HG03342 (cell line): Measurements from ENCODE around the gene APRT.
A peak's percentile ranks its signal among the peaks of the same experiment; 100 is the strongest.
"Not testable (repeated sequence)": the region's sequence is repeated elsewhere in the genome, so short reads cannot be mapped to it uniquely, and the experiment has no call there.

Experiments
- ATAC-seq: cut with Tn5 transposase; IDR thresholded peaks from one replicate; pipeline ENCODE4 v1.9.1; 2021; ENCODE audit warnings: mild to moderate bottlenecking, moderate library complexity; ENCODE audit not compliant: unreplicated experiment

The APRT gene

DNA sequence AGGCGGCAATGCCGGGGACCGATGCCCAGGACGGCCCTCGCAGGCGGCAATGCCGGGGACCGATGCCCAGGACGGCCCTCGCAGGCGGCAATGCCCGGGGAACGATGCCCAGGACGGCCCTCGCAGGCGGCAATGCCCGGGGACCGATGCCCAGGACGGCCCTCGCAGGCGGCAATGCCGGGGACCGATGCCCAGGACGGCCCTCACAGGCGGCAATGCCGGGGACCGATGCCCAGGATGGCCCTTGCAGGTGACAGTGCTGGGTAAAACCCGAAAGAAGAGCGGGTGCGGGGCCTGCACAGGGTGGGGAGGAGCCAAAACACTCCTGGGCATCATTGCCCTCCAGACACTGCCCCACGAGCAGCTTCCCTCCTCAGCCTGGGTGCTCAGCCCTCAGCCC is 11.9 kb upstream of the APRT start:
- ATAC-seq, result not testable (repeated sequence)

DNA sequence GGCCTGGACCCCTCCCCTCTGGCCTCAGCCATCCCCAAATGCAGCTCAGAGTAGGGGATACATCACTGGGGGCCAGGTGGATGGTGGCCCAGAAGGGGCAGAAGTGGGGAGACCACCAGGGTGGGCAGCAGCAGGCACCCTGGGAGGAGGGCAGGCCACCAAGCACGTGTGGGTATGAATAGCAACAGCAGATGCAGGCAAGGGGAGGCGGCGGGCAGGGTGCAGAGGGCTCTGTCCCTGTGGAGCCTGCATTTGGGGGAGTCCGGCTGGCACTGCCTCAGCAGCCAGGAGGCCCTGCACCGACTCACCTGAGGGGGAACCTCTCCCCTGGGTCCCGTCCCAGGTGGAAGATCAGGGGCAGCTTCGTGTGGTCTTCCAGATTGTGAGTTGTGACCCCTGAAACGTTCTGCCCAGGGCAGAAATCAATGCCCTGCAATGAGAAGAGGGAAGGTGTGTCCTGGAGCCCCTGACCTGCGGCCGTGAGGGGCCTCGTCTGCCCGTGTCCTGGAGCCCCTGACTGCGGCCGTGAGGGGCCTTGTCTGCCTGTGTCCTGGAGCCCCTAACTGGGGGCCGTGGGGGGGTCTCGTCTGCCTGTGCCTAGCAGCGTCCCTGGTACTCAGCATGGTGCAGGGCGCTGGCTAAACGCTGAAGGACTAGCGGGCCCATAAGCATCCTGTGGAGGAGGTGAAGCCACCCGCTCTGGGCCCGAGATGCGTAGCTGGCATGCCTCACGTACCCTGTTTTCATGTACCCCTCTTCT is 10.7 kb upstream of the APRT start:
- ATAC-seq, result no peak

DNA sequence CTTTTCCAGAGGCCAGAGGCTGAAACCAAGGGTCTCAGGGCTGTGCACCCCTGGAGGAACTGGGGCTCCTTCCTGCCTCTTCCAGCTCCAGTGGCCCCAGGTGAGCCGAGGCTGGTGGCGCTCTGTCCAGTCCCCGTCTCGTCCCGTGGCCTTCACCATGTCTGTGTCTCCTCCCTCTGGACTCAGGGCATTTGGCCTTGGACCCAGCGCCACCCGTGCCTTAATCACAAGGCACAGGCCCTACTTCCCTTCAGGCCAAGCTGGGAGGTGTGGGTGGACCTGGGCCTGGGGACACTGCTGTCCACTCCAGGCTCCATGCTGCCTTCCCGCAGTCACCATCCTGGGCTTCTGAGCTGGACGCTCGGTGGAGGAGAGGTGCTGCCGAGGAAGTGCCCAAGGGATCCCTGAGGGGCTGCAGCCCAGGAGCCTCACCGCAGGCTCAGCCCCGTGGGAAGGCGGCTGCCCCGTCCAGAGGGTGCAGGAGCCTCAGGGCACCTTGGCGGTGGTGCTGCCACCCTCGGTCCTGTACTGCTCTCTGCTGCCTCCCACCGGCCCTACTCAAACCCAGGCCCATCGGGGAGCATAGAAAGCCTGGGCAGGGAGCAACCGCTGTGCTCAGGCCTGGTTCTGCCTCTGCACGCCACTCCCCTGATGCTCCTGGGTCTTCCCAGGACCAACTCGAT is 9.6 kb upstream of the APRT start:
- ATAC-seq, result no peak

DNA sequence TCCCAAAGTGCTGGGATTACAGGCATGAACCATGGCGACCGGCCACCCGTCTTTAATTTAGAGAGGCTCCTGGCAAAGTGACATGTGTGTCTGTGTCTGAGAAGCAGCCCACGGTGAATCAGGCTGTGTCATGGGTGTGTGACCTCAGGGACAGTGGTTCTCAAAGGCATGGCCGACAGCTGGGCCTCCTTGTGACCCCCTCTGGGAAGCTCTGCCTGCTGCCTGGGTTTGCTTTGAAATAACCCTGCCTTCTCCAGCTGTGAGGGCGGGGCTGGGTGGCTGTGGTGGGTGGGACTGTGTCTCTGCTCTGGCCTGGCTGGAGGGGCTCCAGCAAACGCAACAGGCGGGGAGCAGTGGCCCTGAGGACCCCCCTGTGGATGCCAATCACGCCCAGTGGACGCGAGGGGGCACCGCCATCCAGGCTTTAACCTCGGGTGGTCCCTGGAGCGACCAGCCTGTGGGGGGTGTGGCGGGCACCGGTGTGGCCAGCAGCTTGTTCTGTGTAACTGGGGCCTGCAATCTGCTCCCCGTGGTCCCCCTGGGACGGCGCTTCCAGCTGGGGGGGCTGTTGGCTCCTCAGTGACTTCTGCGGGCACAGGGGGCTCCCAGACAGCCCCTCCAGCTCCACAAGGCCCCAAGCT is 8.8 kb upstream of the APRT start:
- no peak for ATAC-seq

DNA sequence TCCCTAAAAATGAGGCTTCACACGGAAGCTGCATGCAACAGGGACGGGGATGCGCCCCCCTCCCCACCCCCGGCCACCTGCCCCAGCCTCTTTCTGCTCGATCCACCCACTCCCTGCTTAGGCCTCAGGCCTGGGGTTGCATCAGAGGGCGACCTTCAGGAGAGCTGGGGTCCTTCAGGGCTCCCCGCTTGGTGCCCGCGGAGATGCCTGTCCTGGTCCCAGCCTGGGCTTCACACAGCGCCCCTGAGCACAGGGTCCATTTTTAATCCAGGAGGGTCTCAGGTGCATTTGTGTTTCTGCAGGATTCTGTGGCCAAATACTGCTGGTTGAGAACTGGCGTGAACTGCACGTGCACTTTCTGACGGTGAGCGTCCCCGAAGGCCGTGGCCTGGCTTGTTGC is 7.4 kb upstream of the APRT start:
- no peak for ATAC-seq

DNA sequence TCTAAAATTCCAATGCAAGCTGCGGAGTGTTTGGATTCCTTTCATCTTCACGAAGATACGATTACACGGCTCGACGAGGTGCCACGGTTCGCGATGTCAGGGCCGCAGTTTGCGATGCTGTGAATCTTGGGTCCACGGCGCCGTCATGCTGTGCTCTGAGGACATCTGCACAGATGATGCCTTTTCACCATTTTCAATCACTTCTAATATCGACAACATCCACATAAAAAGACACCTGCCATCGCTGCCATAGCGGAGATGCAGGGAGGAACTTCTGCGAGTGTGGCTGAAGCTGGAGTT is 6.8 kb upstream of the APRT start:
- no peak for ATAC-seq

DNA sequence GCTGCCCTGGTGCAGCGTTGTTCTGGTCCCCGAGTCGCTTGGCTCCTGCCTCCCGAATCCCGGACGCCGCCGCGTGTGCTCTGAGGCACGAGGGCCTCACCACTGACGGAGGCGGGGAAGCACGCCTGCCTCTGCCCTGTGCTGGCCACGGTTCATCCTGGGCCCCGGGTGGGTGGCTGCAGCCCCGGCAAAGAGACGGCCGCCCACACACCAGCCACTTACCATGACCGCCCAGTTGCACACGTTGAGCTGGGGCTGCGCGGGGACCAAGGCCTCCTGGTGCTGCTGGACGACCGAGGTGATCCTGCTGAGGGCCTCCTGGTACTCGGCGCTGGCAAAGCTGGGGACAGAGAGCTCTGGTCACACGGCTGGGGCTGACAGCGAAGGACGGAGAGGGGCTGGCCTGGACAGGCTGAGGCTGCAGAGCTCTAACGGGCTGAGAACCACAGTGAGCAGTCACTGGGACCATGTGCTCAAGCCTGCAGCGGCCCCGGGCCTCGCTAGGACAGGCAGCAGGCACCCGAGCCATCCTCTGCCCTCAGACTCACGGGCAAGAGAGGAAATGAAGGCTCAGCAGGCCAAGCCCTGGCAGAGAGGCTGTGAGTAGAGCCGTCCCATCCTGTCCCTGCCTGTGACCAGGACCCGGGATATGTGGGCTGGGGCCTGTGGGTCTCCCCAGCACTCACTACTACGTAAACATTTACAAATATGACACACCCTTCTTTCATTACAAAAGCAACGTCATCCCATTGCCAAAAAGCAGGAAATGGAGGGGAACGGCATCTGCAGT is 6.3 kb upstream of the APRT start:
- no peak for ATAC-seq

DNA sequence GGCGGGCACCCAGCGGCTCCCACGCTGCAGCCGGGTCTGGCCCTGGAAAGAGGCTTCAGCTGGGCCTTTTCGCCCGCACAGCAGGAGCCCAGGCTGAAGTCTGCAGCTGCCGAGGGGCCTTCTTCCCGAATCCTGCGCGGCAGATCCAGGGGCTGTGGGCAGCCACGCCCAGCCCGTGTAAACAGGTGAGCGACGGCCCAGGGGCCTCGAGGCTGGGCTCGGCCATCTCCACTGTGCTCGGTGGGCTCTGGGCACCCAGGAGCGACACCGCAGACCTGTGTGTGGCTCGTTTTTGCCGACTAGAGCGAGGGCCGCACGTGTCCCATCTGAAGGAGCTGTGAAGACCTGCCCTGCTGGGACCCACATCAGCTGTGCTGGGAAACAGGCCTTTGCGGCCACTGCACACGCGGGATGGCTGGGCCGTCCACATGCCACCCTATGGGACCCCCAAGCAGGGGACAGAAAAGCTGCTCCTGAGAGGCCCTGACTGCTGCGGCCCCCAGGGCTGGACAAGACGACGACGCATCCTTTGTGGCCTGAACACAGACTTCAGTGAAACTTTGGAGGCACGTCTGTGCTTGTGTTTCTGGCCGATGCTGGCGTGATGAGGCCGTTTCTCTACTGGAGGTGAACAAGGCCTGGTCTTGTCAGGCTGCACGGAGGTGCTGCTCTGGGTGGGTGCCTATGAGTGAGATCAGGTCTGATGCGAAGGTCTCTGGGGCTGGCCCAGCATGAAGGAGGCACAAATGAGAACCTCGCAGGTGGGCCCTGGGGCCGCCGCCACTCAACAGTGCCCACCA is 5.2 kb upstream of the APRT start:
- ATAC-seq, result no peak

DNA sequence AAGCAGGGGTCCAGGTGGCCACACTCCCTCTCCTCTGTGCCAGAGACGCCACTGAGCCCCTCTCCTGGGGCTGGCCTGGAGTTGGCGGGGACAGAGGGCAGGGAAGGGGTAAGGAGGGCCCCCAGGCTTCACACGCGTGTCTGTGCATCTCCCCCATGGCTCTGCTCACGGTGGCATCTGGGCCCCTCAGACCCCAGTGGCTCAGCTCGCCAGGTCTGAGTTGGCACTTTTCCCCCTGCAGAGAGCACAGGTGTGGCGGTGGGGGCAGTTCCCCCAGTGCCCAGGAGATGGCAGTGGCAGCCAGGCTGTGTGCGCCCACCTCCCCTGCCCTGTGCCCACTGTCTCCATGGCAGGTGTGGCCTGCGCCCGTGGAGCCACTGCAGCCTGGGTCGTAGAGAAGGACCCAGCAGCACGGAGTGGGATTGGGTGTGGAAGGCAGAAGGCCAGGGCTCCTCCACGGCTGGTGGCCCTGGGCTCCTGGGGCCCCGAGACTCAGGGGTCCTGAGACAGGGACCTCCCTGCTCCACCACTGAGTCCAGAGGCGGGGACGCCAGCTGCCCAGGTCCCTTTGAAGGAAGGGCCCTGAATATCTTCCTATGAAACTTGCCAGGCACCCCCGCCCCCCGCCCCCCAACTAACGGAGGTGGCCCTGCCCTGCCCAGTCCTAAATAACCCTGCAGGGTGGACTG is 4.3 kb upstream of the APRT start:
- ATAC-seq, result no peak

DNA sequence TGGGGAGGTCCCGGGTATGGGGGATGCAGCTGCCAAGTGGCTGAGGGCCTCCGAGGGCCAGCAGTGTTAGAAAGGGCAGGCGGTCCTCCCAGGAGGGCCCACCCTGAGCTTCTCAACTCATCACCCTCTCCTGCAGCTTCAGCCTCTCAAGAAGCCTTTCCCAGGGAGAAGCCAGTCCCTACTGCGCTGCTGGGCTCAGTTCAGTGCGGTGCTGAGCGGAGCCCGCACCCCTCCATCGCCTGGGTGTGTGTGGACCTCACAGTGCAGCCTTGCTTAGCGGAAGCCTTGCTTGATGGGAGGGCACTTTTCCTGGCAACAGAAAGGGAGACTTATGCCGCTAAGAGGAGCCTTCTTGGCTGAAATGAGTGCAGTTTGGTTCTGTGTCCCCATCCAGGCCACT is 3.5 kb upstream of the APRT start:
- no peak for ATAC-seq

DNA sequence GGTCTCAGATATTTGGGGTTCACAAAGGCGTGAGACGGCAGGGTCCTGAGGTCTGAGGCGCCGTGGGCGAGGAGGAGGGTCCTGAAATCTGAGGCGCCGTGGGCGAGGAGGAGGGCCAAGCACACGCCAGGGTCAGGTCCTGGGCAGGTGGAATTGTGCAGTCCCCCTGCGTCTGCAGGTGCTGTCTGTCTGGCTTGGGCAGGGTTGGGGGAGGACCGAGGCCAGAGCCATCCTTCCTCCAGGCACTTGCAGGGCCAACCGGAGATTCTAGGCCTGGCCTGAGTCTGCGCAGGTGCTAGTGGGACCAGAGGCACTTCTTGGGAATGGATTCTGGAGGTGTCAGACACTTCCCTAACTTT is 2.4 kb upstream of the APRT start:
- no peak for ATAC-seq

DNA sequence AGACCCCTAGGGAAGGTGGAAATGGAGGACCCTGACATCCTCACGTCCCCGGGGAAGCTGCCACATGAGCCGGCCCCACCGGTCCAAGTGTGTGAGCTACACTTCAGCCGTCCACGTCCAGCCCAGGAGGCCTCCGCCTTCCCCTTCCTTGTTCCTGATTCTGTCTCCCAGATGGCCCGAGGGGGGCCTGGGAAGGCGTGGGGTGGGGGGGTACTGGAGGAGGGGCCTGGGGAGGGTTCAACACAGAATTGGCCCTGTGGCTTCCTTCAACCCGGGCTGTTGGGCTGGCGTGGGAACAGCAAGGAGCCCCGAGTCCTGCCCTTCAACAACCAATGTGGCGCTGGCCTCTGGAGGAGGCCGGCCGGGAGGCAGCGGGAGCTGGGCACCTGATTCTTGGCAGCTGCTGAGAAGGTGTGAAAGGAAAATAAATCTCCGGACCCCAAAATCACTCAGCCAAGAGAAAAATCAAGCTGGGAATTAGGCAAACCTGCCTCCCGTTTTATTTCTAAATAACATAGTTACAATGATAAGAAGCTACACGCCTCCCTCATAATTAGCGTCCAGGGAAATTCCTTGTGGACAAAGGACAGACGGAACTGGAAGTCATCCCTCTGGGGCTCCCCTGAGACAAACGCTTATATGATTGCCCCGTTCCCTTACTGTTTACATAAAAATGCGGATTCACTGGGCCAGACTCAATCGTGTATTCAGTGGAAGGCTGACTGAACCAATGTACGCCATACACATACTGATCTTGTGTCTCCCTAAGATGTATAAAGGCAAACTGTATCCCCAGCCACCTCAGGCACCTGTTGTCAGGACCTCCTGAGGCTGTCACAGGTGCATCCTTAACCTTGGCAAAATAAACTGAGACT is 1.8 kb upstream of the APRT start:
- ATAC-seq, result no peak

DNA sequence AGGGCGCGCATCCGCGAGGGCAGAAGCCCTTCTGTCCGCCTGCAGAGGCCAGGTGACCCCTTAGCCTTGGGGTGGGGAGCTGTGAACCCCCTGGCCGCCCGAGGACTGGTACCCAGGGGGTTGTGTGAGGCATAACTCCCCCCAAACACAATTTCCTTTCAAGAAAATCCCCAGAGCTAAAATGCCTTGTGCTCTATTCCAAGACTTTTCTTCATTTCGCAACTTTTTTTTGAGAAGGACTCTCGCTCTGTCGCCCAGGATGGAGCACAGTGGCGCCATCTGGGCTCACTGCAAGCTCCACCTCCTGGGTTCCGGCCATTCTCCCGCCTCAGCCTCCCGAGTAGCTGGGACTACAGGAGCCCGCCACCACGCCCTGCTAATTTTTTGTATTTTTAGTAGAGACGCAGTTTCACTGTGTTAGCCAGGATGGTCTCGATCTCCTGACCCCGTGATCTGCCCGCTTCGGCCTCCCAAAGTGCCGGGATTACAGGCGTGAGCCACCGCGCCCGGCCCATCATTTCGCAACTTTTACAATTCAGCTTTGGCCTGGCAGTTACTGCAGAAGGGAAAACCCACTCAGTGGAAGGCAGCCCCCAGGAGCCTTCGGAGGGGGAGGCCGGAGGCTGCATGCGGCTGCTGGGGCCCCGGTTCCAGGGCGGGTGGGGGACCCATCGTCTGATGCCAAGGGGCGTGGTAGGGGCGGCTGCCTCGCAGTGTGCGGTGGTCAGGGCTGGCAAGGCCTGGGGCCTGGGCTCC is 963 bp upstream of the APRT start:
- no peak for ATAC-seq

DNA sequence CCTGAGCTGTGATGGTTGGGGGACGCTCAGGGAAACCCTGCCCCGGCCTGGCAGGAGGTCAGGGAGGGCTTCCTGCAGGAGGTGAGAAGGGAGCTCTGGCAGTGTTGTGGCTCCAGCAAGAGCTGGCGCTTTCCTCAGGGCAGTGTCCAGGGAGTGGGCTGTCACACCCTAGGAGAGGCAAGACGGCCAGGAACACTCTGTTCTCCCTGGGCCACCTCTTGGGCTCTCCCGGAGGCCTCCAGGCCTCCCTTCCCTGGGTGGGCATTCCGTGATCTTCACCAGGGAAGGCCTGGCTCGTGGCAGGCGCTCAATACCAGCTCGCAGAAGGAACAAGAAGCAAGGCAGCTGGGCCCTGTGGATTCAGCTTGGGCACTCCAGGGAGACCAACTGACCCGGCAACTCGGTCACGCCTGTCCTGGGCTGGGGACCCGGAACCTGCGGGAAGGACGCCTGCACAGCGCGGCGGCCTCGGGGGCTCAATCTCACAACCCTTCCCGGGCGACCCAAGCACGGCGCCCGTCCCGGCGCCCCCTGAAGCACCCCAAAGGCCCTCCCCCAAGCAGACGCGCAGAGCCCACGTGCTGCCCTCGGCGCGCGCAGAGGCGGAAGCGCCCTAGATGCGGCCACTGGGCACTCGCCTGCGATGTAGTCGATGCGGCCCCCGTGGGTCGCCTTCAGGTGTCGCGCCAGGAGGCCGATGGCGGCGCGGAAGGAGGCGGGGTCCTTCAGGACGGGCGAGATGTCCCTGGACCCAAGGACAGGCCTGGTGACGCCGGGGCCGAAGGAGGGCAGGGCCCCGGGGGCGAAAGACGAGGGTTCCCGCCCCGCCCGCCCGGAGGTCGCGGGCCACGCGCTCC is 588 bp downstream of the APRT start:
- ATAC-seq, result peak; percentile 39

DNA sequence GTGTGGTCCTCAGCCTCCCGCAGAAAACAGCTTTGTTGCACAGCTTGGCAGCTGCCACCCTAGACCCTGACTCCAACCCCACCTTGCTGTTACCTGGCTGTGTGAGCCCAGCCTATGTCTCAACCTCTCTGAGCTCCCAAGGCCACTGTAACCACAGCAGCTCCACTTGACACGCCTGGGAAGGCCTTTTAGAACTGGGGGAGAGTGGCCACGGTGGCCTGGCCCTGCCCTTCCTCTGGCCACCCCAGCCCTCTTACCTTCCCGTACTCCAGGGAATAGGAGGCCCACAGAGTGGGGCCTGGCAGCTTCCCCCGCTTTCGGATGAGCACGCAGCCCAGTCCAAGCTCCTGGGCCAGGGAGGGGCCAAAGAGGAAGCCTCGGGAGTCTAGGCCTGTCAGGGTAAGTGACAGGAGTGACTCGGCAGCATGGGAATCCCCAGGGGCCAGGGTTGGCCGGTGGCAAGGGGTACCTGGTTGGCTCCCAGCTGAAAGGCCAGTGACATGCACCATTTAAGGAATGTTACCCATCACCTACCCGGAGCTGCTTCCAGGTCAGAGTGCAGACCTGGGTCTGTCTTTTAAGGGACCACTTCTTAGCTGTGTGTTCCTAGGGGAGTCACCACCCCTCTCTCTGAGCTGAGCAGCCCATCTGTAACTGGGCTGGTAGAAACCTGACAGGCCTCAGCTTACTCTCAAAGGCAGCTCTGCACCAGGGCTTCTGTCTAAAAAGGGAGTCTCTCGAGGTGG is 1.4 kb downstream of the APRT start:
- ATAC-seq, result no peak

DNA sequence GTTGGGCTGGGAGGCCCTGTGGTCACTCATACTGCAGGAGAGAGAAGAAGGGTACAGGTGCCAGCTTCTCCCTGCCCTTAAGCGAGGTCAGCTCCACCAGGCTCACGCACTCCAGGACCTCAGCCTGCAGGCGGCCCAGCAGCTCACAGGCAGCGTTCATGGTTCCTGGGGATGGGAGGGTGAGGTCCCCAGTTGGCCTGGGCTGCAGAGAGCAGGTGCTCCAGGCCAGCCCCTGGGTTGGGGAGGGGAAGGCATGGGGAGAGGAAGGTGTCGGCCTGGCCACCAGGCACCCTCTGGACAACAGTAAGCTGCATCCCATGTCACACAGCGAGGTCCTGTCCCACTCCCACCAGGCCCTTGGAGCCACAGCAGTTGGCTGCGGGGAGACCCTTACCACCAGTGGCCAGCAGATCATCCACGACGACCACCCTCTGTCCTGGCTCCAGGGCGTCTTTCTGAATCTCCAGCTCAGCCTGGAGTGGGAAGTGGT is 2.0 kb downstream of the APRT start:
- no peak for ATAC-seq
